Central memory CD4-positive, alpha-beta T cell (primary cell): Measurements from ENCODE around the gene AMOTL2.

Source experiments
- DNase-seq: peaks from one replicate; pipeline ENCODE4 v3.0.0; 2022

The AMOTL2 gene

DNA sequence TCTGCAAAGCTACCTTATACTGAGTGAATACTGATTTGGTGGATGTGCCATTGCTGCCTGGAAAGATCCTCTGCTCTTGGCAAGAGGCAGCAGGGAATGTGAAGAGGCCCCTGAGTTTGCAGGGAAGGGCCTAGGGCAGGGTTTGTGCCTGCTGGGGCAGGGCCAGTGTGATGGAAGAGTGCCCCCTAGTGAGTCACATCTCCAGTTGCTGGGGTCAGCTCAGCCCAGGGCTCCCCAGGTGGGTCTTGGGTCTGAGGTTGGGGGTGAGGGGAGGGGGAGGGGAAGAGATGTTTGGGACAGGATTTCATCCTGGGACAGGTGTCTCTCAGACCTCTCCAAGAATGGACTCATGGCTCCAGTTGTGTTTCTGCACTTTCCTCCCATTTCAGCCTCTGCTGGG, 4.1 kb upstream of the AMOTL2 start:
- peak; percentile 18 for DNase-seq

DNA sequence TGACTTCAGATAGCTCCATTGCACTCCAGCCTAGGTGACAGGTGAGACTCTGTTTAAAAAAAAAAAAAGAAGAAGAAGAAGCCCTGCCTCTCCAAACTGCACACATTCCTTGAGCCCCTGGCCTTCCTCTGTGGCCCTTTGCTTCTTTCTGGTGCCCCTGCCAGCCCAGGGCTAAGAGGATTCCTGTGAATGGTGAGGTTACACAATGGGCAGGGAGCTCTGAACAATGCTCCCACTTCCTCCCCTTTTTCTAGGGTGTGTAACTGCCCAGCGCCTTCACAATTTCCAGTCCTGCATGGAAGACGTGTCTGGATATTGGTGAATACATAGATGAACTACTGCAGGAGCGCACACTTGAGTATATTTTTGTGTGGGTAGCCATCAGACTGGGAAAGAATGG, 3.6 kb upstream of the AMOTL2 start:
- DNase-seq: no peak

DNA sequence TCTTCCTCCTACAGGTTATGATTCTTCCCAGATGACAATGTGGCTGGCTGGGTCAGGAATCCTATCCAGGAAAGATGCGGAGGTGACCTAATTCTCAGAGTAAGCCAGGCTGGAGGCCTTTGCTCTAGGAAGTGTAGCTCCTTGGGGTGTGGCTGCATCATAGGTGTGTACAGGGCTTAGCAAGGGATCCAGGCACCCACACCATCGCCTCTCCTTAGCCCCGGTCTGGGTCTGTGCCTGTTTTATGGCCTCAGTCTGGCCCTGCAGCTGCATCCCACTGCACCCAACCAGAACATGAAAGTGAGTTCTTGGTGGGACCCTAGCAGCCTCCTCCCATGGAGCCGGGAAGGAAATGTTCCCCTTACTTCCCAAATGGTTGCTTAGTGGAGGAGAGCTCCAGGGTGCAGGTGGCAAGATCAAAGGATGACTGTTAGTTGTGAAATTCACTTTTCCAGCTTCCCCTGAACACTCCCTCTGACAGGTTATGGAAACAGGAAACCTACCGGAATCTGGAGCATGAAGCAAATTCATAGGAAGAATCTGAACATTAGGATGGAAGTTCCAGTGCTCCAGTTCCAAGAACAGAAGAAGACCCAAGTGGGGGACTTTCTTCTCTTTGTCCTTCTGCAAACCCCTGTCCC, 2.7 kb upstream of the AMOTL2 start:
- no peak for DNase-seq

DNA sequence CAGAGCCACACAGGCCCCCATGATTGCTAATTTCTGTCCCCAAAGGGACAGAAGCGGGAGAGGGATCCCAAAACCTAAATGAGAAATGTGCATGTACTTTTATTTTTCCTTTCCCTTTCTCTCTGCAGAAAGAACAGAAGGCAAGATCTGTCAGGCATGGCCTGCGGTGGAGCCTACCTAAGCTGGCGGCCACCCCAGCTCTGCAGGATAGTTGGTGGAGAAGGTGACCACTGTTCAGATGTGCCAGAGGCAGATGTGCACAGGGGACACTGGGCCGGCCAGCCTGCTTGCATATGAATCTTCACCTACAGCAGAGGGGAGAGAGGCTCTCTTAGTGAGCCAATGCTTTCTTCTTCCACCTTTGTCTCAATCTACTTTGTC, 2.1 kb upstream of the AMOTL2 start:
- no peak for DNase-seq

DNA sequence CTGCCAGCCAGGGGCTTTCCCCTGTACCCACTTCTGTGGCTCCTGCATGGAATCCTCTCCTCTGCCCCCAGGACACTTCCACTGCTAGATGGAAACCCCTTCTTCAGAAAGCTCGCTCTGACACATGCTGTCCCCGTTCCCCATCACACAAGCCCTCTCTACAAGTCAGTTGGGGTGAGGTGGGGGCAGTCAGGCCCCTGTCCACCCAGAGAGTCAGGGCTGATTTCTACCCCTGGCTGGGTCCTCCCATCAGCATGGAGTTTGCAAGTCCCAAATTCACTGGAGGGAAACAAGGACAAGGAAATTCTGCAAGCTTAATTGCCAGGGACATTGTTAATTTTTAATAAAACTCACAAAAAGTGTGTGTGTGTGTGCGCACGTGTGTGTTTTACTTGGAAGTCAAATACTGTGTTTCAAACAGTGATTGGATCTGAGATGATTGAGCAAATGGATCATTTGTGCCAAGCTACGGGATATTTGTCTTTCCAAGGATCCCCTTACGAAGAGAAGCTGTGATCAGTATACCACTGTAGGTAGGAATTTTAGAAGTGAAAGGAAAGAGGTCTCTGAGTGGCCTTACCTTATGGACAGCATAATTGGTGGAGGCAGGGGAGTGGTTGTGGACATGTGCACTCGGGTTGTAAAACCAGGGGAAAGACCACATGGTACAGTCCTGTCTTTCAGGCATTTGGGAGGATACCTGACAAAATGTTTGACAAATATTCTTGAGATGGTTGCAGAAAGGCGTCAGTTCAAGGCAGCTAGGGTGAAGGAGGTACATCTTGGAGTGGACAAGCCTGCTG, 1.5 kb upstream of the AMOTL2 start:
- DNase-seq: no peak

DNA sequence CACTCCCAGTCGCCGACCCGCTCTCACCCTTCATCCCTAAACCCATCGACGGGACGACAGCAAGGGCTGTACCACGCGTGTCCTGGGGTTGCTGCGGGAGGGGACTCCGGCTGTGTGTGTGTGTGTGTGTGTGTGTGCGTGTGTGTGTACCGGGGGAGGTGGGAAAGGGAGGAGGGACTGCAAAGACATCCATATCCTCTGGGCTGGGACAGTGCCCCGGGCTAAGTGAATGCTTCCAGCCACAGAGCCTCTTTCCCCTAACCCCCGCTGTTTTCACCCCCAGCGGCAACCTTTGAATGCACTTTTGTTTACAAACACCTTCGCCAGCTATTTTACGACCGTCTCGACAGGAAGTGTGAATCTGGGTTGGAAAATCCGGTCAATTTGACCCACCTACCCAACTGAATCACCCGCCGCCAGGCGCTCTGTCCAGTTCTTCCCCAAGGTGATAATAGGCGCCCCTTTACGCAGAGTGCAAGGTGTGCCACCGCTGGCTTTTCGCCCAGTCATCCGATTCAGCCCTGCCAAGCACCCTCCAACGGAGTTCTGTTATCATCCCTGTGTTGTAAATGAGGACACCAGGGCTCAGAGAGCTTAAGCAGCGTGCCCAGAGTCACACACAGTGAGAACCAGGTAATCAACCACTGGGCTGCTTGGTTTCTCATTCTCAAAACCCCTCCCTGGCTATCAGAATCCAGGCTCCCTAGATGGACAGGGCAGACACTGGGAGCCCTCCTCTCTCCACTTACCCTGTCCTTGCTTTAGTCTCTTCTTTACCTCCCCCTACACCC, 739 bp upstream of the AMOTL2 start:
- no peak for DNase-seq

DNA sequence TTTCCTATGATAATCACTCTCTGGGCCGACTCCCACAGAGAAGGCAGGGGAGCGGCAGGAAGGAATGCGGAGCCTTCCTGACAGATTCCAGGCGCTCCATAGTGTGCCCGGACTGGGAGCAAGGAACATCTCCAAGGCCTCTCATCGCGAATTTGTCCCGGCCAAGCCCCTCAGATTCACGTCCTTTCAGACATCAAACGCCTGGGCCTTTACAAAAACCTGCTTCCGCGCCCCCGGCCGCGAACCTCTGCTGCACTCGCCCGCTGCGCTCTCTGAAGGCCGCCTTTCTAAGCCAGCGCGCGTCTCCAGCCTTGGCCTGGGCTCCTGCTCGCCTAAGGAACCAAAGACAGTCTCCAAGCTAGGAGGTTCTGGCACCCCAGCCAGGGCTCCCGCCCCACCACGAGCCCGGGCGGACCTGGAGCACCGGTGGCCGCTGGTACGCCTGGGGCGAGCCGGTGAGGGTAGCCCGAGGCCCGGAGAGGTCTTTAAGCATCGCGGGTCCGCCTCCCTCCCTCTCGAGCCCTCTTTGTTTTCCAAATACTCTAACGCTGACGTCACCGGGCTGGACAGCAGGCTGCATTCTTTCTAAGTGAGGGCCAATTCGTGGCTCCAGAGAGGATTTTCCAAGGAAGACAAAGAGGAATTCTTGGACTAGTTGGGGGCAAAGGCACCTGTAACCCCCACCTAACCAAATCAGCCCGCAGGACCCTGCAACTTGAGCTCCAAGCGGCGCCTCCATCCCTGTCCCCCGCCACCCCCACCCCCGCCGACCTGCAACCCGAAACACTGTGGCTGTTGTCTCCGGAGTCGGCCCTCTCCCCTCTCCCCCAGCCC, 759 bp downstream of the AMOTL2 start:
- no peak for DNase-seq

DNA sequence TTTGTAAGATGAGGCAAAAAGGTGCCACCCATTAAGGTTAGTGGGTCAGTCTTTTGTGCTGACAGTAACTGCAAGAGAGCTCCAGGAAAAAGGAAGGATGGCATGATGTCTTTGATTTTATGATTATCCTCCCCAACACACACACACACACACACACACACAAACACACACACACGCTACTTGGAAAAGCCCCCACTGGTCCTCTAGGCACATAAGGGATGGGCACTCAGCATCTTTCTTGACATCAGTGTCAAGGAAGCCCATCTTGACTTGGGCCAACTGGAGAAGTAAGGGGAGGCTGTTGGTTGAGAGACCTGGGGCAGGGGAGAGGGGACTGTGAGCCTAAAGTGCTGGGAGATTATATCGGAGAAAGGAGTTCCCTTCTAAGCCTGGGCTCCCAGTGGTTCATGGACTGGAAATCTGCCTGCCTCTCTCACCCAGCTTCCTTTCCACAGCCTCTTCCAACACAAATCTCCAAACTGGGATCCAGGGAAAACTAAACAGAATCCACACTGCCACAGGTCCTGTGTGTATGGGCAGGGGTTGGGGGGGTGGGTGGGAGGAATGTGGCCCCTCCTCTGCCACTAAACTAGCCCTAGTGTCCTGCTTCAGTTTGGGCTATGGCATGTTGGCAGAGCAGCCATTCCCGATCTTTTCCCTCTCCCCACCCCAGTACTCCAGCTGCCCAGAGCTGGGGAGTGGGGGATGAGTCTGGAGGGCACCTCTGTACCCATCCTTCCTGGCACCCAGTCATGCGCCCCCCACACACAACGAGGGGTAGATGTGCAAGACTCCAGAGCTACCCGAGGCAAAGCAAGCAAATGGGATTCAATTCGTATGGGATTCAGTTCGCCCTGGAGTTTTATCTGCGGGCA, 1.6 kb downstream of the AMOTL2 start:
- no peak for DNase-seq

DNA sequence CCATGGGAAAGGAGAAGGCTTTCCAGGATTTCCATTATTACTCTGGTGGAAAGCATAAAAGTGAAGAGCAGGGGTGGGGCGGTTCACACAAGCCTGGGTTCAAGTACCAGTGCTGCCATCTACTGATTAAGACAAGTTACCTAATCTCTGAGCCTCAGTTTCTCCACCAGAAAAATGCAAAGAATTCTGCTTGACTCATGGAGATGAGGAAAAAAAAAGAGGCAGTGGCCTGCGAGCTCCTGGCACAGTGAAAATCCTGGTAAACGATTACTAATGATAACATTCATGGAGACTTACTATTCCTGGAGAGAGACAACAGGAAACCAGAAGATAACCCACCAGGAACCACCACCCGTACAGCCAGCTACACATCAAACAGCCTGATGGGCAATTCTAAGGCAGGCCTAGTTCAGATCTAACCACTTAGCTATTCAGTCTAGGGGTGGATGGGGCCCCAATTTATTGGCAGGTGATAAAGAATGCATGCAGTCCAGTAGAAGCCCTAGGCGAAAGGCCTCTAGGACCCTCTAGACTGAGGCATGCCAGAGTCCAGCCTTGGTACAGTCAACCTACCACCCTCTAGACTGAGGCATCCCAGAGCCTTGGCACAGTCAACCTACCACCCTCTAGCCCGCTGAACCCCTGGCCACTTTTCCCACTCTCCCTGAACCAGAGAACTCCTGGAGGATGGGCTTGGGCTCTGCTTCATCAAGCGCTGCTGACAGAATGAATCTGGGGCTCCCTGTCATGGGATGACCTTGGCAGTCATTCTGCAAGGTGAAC, 2.5 kb downstream of the AMOTL2 start:
- no peak for DNase-seq

DNA sequence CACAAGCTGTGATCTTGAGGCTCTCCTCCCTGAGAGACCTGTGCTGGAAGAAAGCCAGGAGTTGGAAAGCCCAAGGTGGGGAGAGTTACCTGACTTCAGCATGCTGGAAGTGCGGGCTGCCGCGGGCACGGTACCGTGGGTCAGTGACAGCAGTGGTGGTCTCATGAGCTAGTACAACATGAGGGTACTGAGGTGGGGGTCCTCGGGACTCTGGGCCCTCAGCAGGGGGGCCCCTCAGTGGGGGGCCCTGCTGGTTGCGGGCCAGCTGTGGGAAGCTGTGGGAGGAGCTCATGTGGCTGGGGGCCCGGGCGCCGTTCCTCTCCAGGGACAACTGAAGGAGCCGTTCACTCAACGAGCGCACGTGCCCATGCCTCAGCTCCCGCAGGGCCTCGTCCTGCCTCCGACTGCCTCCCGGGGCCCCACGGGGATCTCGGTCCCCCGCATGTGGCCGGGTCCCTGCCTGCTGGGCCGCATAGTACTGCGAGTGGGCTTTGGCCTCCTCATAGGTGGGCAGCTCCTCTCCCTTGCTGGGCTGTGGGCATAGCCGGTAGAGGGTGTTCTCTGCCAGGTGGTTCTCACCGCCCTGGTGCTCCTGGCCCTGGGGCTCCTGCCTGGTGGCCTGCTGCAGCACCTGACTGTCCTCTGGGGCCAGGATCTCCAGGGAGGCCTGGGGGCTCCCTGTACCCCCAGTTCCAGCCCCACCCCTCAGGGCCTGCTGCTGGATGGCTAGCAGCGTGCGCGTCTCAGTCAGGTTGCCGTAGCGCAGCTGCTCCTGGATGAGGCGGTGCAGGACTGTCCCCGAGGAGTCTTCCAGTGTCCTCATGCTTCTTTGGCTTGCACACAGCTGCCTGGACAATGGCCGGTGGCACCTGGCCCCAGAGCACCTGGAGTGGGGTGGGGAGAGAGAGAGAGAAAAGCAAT, 3.4 kb downstream of the AMOTL2 start:
- DNase-seq: no peak

DNA sequence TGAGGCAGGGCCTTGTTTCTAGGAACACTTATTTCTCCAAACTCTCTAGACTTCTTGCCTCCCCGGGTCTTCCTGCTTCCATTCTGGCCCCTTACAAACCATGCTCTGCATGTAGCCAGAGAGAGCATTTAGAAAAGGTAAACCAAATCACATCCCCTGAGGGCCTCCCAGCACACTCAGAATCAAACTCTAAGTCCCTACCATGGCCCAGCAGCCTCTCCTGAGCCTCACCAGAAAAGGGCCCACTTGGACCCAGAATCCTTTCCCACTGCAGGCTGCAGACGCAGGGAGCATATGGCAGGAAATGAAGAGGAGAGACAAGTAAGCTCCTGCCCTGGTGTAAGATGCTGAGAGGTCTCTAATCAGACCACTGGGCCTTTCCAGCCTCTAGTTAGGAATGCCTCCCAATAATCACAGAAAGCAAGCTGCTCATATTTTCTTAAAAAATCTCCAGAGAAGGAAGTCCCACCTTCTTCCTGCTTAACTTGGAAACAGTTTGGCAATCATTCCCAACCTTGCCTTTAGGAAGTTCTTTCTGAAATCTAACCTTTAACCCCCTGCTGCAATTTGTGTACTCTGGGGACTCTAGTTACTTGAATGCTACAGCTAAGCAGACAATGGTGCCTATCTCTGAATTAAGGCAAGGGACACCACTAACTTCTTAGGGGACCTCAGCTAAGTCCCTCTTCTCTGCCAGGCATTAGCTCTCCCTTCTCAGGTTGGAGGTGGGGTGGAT, 4.2 kb downstream of the AMOTL2 start:
- DNase-seq: no peak

DNA sequence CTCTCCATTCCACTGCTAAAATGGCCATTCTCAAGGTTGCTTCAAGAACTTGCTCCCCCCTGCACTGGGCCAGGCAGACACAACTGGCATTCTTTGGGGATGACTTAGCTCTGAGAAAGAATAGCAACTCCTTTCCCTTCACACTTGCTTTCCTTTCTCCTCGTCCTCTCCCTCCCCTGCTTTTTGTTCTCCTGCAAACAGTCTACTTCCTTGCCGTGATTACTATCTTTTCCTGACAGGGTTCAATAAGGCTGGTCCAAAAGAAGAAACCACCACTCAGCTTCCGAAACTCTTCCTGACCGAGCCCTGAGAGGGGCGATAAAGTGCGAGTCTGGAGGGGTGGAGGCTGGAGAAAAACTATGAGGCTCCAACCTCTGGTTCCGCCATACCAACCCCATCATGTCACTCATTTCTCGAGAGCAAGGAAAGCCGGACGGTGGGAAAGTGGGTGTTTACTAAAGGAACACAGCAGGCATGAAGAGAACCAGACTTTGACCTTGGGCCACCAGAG, 5.0 kb downstream of the AMOTL2 start:
- DNase-seq: no peak

DNA sequence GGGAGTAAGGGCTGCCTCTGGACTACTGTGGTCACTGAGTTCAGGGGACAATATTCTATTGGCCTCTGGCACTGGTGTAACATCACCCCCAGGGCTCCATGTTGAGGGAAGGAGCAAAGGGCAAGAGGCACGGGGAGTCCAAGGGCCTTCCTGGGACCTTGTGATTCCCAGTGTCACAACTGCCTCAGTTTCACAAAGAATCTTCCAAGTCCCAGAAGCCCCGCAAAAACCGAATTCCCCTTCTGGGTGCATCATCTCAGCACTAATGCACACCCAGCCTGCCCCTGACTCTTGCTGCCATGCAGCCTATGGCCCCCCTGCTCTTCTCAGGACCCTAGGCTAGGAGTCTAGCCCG, 5.5 kb downstream of the AMOTL2 start:
- DNase-seq: no peak

DNA sequence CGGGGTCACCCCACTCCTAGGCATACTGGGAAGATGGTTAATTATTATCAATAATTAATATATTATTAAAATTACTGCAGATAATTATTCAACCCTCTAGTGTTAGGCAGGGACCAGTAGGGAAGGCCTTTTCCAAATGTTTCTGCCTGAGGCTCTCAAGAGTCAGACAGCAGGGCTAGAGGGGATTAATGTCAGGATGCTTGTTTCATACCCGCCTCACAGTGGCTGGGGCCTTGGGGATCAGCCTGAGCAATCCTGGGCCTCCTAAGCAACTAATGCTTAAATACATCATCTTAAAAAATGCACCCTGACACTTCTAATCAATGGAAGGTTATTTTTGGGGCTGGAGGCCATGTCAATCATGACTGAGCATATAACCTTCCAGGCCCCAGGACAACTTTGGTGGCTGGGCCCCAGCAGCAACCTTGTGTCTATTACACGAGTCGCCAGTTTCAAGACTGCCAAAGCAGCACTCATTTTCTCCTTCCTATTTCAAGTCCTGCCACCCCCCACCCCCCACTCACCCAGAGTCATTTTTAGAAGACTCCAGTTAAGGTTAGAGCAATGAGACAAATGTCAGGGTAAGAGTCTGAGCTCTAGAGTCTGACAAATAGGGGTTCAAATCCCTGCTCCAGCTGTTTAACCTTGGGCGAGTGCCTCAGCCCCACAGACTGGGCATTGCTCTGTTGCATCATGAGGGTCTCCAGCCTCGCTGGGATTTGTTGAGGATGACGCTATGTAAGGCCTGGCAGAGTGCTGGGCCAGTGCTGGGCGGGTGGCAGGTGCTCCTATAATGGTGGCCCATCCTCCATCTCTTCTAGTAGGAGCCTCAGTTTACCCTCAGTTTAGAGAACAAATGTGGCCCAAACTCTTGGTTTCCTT, 6.1 kb downstream of the AMOTL2 start:
- no peak for DNase-seq

DNA sequence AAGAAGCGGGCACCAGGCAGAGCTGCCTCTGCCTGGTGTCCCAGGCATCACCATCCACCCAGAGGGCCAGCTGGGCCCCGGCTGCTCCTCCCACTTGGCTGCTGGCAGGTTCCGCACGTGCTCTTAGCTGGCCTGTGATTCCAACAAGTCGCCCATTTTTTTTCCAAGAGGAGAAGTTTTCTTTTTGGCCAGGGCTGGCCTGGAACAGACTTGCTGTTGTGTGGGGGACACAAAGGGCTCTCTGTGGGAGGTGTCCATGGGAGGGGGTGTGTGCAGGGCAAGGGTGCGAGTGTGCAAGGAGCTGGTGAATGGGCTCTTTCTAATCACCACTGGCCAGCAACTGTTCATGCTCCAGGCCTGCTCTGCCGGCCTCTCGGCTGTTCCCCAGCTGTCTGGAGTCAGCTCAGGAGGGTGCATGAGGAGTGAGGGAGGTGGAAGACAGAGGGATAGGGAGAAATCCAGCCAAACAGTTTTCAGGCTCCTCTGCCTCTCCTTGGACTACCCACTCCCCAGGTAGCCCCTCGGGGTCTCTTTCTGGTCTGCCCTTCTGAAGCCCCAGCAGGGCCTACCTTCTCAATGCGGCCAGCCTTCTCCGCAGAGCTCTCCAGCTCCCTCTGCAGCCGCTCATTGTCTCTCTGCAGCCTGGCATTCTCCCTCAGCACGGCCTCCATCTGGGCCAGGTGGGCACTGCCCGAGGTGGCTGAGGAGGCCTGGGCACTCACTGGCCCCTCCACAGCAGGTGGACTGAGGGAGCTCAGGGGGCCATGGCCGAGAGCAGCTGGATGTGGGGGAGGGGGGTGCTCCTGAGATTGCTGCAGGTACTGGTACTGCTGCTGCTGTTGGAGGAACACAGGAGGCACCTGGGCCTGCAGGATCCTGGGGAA, 7.1 kb downstream of the AMOTL2 start:
- no peak for DNase-seq

DNA sequence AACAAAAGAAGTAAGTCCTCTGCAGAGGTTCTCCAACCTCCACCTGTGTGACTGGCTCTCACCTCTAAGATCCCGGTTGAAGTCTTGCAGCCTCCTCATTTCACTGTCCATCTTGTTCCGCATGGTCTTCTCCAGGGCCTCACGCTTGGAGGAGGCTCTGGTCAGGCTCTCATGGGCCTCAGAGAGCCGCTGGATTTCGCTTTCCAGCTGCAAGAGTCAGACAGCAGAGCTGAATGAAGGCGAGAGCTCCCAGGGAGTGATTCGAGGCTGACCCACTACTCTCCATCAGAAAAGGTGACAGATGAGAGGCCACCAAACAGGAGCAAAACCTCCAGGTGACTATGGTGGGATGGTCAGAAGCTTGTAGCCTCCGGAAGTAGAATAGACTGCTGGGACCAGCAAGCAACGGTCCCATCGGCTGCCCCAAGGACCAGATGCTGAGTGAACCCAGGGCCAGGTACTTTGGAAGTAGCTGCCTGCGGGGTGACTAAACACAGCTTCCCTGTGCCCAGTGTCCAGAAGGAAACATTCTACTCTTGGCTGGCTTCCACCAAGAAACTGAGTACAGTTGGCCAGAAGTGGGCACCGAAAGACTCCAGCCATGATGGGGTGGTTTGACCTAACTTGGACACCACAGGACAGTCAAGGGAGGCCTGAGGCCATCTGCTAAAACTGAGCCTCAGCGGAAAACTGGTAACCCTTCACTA, 7.9 kb downstream of the AMOTL2 start:
- DNase-seq: no peak

DNA sequence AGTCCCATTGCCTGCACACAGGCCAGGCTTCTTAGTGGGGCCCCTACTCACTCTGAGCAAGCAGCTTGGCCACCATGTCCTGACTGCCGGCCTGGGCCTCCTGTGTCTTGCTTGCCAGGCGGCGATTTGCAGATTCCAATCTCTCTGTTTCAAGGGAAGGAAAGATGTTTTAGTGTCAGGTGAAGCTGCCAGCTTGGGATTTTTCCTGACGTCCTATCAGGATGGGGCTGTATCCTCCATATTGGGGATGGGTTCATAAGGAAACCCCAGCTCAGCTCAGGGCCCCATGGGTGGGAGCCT, 8.5 kb downstream of the AMOTL2 start:
- DNase-seq: no peak
